Epithelial cell of prostate (primary cell): ENCODE data around the gene SPATA13.

Source experiments
- DNase-seq: peaks from one replicate; pipeline ENCODE4 v3.0.0-alpha.2; 2011; ENCODE audit warnings: low read depth, low spot score
- H3K27ac ChIP-seq: fragments of 450-650 bp; 2 replicates; pipeline ENCODE4 v1.5.1; 2017; ENCODE audit warnings: mild to moderate bottlenecking

Gene SPATA13

DNA sequence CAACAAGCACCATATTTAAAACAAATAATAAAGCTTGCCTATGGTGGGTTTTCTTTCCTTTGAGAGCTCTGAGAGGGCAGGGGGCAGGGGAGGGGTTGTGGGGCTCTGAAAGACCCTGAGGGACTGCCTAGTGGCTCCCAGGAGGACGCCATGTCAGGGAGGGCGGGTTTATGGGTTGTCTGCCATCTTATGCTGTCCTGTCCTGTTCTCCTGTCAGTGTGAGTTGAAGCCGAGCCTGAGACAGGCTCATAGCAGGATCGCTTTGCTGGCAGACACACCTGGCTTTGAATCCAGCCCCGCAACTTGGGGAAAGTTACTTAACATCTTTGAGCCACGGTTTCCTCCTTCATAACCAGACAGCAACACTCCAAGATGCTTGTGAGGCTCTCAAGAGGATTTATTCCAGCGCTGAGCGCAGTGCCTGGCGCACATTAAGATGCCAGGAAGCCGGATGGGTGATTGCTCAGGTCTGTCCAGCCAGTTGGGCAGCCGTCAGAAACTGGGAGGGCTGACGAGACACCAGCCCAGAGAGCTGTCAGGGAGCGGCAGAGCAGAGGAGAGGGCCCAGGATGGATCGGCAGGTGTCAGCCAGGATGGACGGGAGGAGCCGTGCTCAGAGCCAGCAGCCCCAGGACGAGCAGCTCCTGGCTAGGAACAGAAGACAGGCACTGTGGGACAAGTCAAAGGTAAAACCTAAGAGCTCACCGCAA is 112.1 kb downstream of the SPATA13 start:
- DNase-seq: no peak
- no peak overlapping the region for H3K27ac ChIP-seq

DNA sequence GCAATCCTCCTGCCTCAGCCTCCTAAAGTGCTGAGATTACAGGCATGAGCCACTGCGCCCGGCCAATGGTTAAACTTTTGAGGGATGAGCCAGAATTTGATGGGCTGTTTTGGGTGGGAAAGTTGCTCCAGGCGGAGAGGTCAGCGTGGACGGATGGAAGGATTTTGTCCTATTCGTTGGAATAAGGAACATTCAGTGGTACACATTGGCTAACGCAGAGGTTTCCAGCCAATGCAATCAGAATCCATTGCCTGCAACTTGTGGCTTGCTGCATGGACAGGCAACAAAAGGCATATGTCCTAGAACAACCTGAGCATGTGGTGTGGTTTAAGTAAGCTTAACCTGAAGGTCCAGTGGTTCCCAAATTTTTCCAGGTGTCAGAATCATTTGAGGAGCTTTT is 113.4 kb downstream of the SPATA13 start:
- no peak overlapping the region for H3K27ac ChIP-seq
- no peak for DNase-seq

DNA sequence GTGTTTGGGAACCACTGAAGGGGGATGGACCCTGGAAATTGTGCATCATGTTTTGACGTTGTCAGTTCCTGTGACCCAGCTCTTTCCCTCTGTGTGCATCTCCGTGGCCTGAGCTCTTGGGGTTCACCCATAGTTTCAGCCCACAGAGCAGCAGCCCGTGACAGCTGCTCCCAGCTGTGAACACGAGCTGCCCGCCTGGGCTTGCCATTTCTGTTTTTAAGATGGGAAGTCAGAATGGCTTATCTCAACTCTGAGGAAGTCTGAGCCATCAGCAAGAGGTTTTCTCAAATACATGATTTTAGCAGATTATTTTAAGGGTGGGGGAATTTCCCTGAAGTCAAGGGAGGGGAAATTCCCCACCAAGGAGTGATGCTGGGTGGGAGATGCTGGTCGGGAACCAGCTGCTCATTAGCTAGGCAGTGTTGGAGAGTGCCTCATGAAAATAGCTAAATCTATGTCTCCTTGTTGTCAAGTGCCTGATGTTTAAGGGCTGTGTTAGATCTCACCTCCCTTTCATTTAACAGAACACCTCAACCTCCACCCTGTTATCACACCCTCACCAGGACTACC is 114.0 kb downstream of the SPATA13 start:
- H3K27ac ChIP-seq: no peak overlapping the region
- no peak for DNase-seq

DNA sequence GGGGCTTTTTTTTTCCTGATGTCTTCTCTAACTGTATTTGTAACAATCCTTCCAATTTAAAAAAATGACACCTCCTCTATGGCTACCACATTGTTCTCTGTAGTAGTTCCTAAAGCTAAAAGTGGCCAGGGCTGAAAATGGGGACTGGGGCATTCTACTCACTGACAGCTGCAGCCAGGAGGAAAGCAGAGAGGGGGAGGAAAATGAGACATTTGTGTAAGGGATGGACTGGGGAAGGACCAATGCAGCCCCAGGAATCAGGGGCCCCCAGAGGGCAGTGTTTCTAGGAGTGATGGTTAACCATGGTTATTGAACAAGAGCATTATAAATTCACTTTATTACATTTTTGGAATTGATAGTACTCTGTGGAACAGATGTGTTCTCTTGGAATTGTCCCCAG is 114.5 kb downstream of the SPATA13 start:
- no peak overlapping the region for H3K27ac ChIP-seq
- DNase-seq: no peak

DNA sequence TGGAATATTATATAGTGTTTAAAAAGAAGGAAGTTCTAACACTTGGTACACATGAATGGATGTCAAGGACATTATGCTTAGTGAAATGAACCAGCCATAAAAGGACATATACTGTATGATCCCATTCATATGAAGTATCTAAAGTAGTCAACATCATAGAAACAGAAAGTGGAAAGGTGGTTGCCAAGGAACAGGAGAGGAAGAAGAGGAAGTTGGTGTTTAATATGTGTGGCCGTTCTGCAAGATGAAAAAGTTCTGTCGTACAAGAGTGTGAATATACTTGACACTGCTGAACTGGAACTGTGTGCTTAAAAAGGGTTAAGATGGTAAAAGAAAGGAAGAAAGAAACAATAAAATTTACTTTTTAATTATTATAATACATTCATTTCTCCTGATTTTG is 115.8 kb downstream of the SPATA13 start:
- no peak overlapping the region for H3K27ac ChIP-seq
- DNase-seq: no peak

DNA sequence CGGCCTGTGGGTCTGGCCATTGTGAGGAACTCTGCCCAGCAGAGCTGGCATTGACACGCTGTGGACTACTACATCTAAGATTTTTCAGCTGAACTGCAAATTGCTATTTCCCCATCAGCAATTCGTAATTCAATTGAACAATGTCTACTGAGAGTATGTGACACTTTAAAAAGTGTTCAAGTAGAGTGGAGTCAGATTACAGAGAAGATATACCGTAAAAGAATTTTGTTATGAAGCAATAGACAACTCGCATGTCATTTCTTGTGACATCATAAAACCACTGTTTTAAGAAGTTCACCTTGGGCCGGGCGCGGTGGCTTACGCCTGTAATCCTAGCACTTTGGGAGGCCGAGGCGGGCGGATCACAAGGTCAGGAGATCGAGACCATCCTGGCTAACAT is 116.3 kb downstream of the SPATA13 start:
- no peak overlapping the region for H3K27ac ChIP-seq
- no peak for DNase-seq

DNA sequence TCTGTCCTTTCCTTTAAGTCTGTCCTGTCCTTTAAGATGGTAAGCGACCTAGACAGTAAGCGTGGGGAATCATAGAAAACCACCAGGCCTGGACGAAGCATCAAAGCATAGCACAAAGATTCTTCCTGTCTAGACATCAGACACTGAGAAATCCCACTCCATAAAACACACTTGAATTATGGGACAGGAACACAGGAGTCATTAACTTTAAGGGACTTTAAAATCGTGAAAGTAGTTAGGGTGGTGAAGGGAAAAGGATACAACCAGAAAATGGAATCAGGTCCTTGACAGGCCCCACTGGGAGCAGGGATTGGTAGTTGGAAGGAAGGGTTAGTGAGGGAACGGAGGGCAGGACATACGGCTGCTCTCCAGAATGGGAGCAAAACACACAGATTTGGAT is 117.2 kb downstream of the SPATA13 start:
- no peak for DNase-seq
- H3K27ac ChIP-seq: no peak overlapping the region

DNA sequence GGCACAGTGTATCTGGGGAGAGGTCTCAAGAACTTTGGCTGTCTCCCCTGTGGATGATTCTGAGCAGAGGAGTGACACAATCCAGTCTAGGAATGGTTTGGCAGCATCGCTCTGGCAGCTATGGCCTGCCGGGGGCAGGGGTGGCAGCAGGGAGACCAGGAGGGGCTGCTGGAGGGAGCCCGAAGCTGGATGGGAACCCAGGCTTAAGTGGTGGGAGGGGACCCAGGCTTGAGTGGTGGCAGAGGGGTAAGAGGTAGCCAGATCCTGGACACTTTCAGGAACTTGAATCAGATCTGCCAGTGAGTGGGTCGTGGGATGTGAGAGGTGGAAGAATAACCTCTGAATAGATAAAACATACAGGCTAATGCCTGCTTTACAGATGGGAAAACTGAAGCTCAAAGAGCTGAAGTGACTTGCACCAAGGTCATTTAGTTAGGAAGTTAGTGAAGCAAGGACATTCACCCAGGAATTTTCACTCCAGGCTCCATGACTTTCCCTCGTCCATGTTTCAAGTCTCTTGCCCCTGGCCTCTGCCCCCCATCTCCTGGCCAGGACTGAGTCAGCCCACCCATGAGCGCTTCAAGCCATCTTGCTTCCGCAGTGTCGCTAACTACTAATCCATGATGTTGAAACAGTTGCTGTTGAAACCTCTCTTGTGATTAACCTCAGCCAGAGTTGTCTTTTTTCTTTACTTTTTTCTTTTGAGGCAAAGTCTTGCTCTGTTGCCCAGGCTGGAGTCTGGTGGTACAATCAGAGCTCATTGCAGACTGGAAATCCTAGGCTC is 119.0 kb downstream of the SPATA13 start:
- H3K27ac ChIP-seq: no peak overlapping the region
- no peak for DNase-seq

DNA sequence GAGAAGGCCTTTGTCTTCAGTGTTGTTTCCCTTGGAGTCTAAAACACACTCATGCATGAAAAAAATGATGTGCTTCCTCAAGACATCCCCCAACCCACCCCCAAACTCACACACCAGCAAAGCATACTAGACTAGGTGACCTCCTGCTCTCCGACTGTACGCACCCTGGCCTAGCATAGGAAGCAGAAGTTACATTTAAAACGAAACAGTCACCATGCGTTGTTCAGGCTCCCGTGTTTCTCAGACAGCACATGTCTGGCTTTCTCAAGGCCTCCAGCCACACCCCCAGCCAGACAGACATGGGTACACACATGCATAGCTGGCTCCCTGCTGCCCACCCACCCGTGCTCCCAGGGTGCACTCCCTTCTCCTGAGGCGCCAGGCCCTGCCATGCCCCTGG is 120.2 kb downstream of the SPATA13 start:
- H3K27ac ChIP-seq: no peak overlapping the region
- no peak for DNase-seq

DNA sequence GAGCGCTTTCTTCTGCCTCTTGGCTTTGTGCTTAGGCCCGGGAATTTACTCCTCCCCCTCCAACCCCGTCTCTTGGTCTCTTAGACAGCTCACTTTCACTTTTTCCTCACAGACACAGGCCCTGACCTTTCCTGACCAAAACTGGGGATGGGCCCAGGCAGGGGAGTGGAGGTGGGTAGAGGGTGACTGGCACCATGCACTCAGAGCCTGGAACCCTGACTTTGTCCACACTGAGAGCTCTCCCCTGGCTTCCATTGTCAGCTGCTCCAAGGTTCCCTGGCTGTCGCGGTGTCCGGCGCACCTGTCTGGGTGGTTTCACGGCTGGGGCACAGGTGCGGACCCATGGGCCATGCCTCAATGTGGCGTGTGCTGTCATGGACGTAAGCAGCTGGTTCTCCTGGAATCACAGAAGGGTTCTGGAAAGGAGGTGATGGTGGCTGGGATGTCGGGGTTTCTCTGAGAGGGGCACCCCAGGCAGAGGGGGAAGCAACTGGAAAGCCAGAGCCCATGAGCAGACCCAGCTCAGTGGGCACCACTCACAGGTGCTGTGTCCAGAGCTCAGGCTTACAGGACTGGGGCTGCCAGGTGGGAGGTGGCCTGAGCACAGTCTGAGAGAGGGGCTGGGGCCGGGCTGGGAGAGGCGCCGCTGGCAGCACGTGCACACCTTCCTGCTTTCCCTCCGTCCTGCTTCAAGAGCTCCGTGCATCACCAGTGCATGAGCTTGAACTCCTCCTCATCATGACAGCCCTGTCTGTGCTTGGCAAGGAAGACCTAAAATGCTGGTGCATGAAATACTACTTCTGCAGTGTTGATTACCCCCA is 120.9 kb downstream of the SPATA13 start:
- DNase-seq: no peak
- no peak overlapping the region for H3K27ac ChIP-seq

DNA sequence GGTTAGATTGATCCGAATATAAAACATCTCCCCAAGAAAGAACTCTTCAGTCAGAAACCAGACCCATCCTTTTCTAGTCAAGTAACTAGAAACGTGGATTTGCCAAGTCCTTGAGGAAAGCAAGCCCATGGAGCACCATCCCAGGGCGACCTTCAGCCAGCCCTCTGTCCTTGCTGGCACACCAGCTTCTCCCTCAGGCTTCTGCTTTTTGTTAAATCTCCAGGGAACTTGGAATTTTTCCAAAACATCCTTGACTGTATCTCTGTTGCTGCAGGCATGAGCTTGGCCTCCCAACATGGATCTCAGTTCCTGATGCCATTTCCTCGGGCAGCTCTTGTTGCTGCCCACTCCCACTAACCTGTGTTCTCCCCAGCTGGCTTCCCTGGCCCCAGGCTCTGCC is 121.7 kb downstream of the SPATA13 start:
- no peak for DNase-seq
- H3K27ac ChIP-seq: no peak overlapping the region

DNA sequence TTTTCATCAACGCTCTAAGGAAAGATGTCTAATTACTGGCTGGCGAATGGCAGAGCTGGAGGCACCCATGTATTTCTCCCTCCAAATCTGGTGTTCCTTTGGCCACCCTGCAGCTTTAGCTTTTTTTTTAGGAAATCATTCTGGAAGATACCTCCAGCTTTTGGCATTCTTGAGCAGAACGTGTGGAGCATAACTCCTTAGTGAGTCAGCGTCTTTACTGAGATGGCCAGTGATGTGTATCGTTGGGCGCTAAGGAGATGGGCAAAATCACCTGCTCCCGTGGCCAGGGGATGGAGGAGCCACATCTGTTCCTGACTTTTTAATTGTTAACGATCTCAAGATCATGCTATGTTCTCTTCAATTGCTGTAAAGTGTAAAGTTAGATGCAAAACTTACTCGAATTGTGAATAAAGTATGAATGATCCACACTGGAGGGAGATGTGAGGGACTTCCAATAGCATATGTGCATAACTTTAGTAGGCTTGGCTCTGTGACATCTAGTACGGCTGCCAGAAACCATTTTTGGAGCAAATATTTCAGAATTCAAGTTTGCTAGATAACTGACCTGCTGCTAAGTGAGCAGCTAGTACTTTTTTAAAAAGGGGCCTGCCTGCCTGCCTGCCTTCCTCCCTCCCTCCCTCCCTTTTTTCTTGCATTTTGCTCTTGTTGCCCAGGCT is 124.5 kb downstream of the SPATA13 start:
- H3K27ac ChIP-seq: no peak overlapping the region
- no peak for DNase-seq

DNA sequence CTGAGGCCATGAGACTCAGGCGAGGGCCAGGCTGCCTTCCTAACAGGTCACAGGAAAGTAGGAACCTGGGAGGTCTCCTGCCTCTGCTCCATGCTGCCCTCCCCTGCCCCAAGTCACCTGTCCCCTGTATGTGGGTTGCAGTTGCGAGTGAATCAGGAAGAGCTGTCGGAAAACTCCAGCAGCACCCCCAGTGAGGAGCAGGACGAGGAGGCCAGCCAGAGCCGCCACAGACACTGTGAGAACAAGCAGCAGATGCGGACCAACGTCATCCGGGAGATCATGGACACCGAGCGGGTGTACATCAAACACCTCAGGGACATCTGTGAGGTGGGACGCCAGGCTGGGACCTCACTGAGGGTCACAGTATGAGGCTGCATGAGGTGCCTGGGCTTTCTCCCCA is 126.1 kb downstream of the SPATA13 start:
- DNase-seq: no peak
- no peak overlapping the region for H3K27ac ChIP-seq

DNA sequence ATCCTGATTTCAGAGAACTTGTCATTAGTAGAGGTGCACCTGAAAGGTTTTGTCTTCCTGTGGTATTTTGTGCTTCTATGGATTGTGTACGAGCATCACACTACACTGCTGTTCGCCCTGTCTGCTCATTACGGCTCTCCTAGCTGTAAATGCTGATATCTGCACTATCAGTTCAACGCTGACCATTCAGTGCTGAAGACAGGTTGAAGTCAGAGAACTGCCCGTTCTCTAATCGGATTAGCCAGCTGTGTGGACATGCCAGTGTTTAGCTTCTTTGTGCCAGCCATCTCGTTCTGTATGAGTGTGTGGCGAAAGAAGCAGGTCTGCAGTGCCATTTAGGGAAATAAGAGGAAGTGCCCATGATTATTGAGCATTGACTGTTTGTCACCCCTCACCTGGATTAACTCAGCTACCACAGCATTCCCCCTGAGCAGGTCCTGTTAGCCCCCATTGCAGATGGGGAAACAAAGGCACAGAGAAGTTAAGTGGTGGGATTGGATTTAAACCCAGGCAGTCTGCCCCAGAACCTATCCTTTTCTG is 127.3 kb downstream of the SPATA13 start:
- DNase-seq: no peak
- no peak overlapping the region for H3K27ac ChIP-seq

DNA sequence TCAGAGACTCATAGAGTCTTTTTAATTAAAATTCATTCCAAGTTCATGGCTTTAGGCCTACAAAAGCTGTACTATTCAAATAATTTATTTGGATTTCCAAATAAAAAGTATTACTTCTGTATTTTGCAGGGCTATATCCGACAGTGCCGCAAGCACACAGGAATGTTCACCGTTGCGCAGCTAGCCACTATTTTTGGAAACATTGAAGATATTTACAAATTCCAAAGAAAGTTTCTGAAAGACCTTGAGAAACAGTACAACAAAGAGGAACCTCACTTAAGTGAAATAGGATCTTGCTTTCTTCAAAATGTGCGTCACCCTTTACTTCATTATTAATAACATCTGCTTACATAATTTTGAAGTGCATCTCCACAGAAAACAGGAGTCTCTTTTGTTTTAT is 128.3 kb downstream of the SPATA13 start:
- no peak for DNase-seq
- no peak overlapping the region for H3K27ac ChIP-seq

DNA sequence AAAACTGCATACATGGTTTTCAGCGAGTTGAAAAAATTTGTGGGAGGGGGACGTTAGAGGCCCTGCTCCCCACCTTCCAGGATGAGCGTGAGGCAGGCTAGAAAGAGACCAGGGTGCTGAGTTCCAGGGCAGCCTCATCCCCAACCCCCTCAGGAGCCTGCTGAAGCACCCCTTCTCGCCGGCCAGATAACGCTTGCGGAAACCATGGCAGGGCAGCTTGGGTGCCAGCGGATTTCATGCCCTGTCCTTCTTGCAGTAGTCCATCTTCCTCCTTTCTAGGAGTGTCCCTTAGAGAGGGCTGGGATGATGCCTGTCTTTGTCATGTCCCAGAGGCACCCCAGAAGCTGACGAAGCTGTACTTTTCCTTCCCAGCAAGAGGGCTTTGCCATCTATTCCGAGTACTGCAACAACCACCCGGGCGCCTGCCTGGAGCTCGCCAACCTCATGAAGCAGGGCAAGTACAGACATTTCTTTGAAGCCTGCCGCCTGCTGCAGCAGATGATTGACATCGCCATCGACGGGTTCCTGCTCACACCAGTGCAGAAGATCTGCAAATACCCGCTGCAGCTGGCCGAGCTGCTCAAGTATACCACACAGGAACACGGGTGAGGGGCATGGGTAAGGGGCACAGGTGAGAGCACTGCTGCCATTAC is 129.9 kb downstream of the SPATA13 start:
- no peak for DNase-seq
- no peak overlapping the region for H3K27ac ChIP-seq

DNA sequence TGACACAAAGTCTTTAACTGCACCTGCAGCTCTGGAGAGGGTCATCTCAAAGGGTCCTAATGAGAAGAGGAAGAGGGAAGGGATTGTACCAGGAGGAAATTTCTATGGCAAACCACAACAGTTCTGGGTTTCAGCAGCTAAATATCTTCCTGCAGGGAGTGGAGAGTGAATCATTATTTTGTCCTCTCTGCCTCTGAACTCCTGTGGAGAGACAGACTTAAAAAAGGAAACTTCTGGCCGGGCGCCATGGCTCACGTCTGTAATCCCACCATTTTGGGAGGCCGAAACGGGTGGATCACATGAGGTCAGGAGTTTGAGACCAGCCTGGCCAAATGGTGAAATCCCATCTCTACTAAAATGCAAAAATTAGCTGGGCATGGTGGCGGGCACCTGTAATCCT is 132.0 kb downstream of the SPATA13 start:
- DNase-seq: no peak
- no peak overlapping the region for H3K27ac ChIP-seq

DNA sequence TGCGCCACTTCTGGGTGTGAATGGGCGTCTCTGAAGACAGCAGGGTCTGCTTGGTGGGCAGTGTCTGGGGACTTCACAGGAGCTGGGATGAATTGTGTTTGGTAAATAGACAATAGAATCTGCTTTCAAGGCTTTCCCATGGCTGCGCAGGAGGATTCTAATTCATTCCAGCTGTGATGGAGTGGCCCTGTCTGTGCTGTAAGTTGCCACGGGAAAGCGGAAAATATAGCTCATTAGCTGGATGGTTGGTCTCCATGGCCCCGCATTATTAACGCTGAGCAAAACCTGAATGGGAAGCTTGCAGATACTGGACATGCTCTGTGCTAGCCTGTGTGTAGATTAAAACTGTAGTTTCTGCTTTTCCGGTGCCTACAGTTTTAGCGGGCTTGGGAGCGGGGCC is 133.2 kb downstream of the SPATA13 start:
- H3K27ac ChIP-seq: no peak overlapping the region
- DNase-seq: no peak

DNA sequence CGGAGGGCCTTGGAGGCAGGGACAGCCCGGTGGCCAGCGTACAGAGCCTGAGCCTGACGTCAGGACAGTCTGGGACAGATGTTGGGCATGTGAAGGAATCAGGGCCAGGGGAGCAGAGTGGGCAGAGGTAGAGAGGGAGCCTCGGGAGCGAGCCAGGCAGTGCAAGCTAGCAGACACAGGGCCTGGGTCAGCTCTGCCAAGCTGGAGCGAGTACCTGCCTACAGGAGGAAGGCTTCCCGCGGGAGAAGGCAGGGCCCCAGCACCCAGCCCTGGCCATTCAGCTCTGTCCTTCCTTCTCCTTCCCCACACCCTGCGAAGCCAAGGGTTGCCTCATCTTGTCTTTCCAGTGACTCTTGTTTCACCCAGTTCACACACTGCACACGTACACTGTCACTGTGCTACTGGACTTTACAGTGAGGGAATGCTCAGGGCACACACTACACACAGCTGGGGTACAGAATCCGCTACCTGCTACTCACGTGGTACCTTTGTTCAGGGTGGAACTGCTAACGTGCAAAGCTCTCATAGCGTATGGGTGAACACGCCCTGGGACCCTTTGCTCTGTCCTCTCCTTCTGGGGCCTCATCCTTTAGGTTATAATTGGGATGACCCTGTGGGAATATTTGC is 139.1 kb downstream of the SPATA13 start:
- H3K27ac ChIP-seq: no peak overlapping the region
- DNase-seq: no peak
